NCI-H226 (cell line): ENCODE results near the gene ZNF511.

ENCODE experiments used
- DNase-seq: peaks from one replicate; pipeline ENCODE4 v3.0.0-alpha.2; 2015

ZNF511 gene

DNA sequence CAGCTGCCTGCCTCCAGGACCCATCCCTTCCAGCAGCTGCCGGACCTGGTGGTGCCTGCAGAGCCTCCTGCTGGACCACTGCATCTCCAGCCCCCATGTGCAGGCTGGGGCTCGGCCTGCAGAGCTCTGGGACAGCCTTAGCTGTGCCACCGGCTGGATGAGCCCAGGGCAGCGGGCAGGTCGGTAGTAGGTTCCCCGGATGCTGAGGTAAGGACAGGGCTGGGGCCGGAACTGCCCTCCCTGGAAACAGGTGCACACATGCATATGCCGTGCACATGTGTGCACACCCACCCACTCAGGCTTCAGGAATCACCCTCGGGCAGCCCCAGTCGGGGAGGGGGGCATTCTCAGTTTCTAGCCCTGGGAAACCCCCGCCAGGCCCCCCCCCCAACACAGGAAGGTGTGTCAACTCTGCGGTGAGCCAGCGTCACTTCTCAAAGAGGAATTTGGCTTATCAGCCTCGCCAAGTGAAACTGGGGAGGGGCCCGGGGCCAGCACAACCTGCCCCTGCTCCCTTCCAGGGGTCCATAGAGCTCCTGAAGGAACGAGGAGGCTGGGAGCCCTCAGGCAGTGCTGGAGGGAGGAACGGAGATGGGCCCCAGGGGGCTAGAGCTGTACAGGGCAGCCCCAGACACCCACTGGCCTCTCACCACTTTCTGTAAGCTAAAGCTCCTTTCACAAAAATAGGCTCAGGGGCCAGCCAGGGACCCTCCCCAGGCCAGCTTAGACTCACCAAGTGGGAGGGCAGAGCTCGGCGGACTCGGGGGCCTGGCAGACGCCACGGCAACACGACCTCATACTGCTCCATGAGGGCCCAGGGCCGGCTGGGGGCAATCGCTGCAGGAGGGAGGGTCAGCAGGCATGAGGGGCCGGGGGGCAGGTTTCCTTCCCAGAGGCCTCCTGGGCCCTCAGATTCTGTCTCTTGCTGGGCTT, 33.7 kb upstream of the ZNF511 start:
- peak; percentile 30 for DNase-seq

GRCh38 chr10:133275684-133276092, 33.0 kb upstream of the ZNF511 start:
- no peak for DNase-seq

- DNase-seq, result no peak
Observed at GRCh38 chr10:133276100-133276434, 32.6 kb upstream of the ZNF511 start.

- no peak for DNase-seq
Observed at GRCh38 chr10:133276435-133277201, 32.1 kb upstream of the ZNF511 start, which contains the start of gene ADAM8. Gene ADAM8 (minus strand): TSS chr10:133276868. CDS start chr10:133276817, 51 bp downstream.

GRCh38 chr10:133277277-133277992, 31.3 kb upstream of the ZNF511 start:
- no peak for DNase-seq

DNA sequence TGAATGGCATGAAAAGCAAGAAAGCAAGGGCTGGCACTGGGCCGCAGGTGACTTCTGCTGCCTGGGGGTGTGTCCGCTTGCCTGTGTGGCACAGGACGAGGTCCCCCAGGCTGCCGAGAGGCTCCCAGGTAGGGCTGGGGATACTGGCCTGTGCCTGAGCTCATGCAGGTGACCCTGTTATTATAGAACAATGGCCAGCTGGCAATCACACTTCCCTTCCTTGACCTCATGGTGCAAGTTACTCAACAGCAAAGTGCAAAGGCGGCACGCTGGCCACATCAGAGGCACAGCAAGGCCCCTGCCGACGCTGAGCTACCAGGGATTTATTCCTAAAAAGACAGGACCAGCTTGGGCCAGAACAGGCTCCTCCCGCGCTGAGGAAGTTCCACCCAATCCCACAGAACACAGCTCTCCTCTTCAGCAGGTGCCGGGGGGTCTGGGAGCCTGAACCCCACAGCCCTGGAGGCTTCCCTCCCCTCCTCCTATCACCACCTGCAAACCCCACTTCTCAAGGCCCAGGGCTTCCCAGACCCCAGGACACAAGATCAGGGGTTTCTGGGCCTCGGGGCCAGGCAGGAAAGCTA, 30.6 kb upstream of the ZNF511 start:
- DNase-seq, result no peak

DNA sequence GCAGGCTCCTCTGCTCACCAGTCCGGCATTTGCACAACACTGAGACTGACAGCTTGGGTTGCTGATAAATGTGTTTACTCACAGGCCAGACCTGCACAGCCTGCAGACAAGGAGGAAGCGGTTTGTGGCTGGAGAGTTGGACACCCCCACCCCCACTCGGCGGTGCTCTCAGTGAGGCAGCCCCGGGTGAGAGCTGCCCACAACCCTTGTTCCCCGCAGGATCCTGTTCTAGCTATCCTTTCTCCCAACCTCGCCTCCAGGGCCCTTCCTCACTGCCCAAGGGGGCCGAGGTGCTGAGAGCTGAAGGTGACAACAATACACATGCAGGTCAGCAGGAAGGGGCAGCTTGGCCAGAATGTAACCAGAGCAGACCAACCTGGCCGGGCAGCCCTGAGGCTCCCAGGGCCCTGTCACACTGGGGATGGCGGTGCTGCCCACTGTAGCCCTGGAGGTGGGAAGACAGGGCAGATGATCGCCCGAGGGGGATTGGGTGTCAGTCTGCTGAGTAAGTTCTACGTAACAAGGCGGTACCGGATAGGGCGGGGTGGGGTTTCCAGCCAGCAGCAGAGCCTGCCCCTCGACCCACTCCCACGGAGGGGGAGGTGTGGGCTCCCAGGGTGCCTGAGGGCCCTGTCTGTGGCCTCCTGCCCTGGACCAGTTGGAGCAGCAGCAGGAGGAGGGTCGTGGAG, 30.0 kb upstream of the ZNF511 start:
- peak; percentile 83 for DNase-seq

GRCh38 chr10:133279326-133280226, 29.1 kb upstream of the ZNF511 start:
- DNase-seq, result no peak

DNA sequence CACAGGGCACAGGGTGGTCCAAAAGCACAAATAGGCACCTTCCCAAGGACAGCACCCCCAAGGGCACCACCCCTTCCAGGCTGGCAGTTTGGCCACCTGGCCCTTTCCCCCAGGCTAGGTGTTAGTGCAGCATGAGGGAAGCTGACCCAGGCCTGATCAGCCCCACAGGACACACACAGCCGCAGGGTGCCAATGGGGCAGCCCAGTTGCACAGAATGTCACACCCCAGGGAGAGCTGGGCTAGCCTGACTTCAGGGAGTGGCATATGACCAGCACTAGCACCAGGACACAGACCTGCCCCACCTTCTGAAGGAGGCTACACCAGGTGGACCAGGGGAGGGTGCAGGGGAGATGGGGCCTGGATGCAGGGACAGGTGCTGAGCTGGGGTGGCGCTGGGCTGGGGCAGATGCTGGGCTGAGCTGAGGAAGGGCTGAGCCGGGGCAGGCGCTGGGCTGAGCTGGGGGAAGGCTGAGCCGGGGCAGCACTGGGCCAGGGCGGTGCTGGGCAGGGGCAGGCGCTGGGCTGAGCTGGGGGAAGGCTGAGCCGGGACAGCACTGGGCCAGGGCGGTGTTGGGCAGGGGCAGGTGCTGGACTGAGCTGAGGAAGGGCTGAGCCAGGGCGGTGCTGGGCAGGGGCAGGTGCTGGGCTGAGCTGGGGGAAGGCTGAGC, 28.2 kb upstream of the ZNF511 start:
- no peak for DNase-seq

- DNase-seq, result no peak
Observed at GRCh38 chr10:133281084-133281483, 27.6 kb upstream of the ZNF511 start.

DNA sequence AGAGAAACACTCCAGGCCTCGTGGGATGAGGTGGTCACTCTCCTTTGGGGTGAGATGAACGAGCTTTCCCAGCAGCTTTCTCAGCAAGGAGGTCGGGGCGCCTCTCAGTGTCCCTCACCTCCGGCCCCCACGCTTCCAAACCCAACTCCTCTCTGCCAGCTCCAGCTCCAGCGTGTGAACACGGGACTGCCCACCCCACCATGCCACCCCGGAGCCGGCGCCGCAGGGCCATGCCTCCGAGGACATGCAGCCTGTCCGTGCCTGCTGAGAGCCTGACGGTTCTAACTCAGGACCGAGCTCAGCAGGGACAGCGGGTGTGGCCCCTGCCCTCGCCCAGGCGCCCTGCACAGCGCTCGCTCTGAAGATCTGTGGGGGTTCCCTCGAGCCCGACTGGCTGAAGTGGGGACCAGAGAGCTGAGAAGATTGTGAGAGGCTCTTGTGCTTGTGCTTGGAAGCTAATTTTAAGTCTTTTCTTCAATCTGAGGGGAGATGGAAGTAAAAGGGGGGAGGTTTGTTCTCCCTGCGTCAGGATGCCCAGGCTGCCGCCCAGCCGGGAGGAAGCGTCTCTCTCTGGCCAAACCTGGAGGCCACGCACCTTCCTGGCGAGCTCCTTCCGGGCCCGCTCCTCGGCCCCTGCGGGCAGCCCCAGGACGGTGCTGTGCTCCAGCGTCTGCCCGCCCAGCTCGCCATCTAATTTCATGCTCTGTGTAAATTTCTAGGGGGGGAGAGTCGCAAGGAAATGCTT, 26.9 kb upstream of the ZNF511 start:
- DNase-seq, result no peak

GRCh38 chr10:133282846-133283390, 25.8 kb upstream of the ZNF511 start:
- no peak for DNase-seq

DNA sequence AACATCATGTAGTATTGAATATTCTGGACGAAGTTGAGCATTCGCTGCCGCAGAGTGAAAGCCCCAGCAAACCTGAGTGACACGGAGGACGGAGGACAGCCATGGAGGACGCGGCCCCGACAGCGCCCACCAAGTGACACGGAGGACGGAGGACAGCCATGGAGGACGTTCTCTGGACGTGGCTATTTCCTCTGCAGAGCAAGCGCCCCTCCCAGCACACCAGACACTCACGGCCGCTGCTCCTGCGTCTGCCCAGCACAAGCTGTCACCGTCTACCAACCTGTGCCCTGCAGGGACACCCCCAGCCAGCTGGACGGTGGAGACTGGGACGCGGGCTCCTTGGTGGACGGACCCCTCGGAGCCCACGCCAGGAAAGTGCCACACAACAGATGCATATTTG, 24.8 kb upstream of the ZNF511 start:
- DNase-seq, result no peak

DNA sequence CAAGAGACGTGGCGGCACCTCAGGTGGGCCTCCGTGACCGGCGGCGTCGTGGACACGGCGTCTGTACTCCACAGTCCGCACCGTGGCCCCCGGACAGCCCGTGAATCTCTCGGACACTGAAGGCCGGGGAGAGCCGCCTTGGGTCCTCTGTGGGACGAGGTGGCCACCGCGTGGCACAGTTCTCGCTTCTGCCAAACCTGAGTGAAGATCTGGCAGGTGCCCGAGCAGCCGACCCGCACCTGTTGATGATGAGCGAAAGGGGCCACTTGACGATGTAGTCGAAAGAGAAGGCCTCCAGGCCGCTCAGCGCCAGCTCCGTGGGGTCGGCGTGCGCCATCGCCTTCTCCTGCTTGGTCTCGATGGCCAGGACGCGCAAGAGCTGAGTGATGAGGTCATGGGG, 23.5 kb upstream of the ZNF511 start:
- no peak for DNase-seq

DNA sequence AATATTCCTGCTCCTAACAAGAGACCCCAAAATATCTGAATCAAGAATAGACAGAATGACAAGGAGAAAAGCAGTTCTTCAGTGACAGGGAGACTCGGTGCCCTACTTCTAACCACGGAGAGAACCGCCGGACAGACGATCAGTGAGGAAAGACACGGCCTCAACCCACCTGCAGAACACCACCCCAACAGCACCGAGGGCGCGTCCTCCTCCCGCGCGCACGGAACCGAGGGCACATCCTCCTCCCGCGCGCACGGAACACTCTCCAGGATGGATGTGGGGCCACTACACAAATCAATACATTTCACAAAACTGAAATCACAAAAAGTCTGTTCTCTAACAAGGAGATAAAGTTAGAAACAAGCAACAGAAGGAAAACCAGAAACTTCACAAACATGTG, 22.3 kb upstream of the ZNF511 start:
- no peak for DNase-seq

GRCh38 chr10:133287832-133288500, 20.7 kb upstream of the ZNF511 start:
- no peak for DNase-seq

DNA sequence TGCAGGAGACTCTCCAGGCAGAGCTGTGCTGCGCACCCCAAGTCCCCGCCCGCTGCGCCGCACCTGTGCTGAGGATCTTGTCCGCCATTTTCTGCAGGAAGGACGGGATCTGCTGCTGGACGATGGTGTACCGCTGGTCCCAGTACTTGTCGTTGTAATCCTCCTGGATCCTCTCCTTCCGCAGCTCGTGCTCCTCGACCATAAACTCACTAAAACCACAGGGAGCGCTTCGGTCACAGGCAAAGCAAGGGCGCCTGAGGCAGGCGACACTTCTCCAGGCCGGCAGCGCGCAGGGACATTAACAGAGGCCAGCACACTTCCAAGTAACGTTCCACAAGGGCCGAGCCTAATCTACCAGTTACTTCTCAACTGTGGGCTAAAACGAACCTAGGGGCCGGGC, 19.0 kb upstream of the ZNF511 start:
- DNase-seq, result no peak

DNA sequence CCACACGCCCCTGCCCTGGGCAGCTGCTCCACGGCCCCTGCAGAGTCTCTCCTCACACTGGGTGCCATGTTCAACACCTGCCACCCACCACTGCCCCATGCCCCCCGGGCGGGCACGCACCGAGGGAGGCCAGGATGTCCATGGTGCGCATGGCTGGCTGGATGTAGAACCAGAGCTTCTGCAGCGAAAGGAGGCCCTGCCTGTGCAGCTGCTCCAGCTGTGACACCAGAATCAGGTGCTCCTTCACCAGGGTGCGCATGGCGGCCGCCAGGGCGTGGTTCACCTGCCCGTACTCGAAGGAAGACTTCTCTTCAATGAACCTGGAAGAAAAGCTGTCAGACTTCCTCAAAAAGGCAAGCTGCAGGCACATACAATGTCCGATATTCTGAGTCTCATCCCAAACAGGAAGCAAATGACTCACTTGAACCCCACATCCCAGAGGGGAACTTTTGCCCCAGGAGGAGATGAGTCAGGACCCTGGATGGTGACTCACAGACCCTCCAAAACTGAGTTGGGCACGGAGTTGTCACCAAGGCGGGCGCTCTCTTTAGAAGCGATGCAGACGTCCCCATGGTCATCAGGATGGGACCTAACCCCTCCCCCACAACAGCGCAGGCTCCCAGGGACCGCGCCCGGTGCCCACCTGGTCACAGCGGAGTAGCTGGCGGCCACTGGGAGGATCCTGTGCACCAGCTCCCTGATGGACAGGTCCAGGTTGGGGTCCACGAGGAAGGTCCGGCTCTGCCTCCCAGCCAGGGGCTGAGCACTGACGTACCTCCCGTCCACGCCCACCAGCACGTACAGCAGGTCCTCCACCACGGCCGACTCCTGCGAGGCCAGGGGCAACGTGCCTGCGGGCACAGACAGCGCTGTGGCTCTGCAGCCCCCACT, 15.6 kb upstream of the ZNF511 start:
- peak; percentile 25 for DNase-seq
